Progenitor cell of endocrine pancreas (in vitro differentiated cells): ENCODE results near the gene CDKL5. TPM values are rescaled to one million over a fixed set of nuclear protein-coding genes. Genes with fewer than 3 reads are reported as not detected.

ENCODE experiments used
- DNase-seq: peaks from one replicate; pipeline ENCODE4 v3.0.0; 2021; ENCODE audit warnings: low spot score; ENCODE audit not compliant: unreplicated experiment
- H3K27ac Mint-ChIP-seq: 2 replicates; pipeline ENCODE4 v1.8.0; 2021; ENCODE audit warnings: mild to moderate bottlenecking, moderate library complexity, mixed read lengths
- H3K27me3 Mint-ChIP-seq: 2 replicates; pipeline ENCODE4 v1.8.0; 2021; ENCODE audit warnings: mixed read lengths
- H3K36me3 Mint-ChIP-seq: 2 replicates; pipeline ENCODE4 v1.8.0; 2022; ENCODE audit warnings: mixed read lengths; ENCODE audit not compliant: insufficient read depth
- H3K4me1 Mint-ChIP-seq: 2 replicates; pipeline ENCODE4 v1.8.0; 2021; ENCODE audit warnings: low read depth, mixed read lengths
- H3K4me3 Mint-ChIP-seq: 2 replicates; pipeline ENCODE4 v1.8.0; 2021; ENCODE audit warnings: low read depth, mild to moderate bottlenecking, moderate library complexity, mixed read lengths
- H3K9me3 Mint-ChIP-seq: 2 replicates; pipeline ENCODE4 v1.8.0; 2021; ENCODE audit warnings: low read depth, mixed read lengths
- CTCF ChIP-seq: fragments of 200-600 bp; sonication (generic); IDR thresholded peaks from one replicate; pipeline ENCODE4 v1.5.0; 2021; ENCODE audit warnings: antibody characterized with exemption, mild to moderate bottlenecking; ENCODE audit not compliant: unreplicated experiment
- long read RNA-seq: library from polyadenylated mRNA; unstranded; transcript quantifications from one replicate; pipeline ENCODE4 v2.0.0, GENCODE V29; 2020
- total RNA-seq: library from RNA; stranded (reverse); gene quantifications from 2 replicates; pipeline ENCODE4 v1.2.1, GENCODE V29; 2021

Gene CDKL5
- 21.9 TPM in 2 replicates for total RNA-seq
- long read RNA-seq, partial matches to known transcripts: 39 of 61 reads
- long read RNA-seq, other reads (novel, unspliced or antisense): 22 of 61 reads

GRCh38 chrX:18425199-18426003 lies at the start of gene CDKL5:
CDKL5 (plus strand) TSS chrX:18425608; CDS start chrX:18507097, 81,489 bp downstream.
- Mint-ChIP-seq H3K27ac (peak within 1 kb of the TSS; percentile 81), H3K9me3 (peaks cover 7% of the 10 kb centered on the region), H3K27me3 (no peaks in the 10 kb centered on the region), H3K4me3 (peak within 1 kb of the TSS; percentile 84), H3K4me1 (peaks cover 18% of the 10 kb centered on the region), H3K36me3 (no peaks in the 10 kb centered on the region)
- no peak for TF ChIP-seq CTCF
- peak; percentile 92 for DNase-seq

- DNase-seq: no peak
- no peaks in the 10 kb centered on the region for H3K4me1 Mint-ChIP-seq
- no peak overlapping the region for H3K27ac Mint-ChIP-seq
- no peak overlapping the region for H3K4me3 Mint-ChIP-seq
- no peaks in the 10 kb centered on the region for H3K27me3 Mint-ChIP-seq
- H3K9me3 Mint-ChIP-seq: peaks cover 10% of the 10 kb centered on the region
- H3K36me3 Mint-ChIP-seq: no peaks in the 10 kb centered on the region
- TF ChIP-seq CTCF: peak; percentile 51
These were observed 47.6 kb upstream of the CDKL5 start for GRCh38 chrX:18377796-18378195.

- Mint-ChIP-seq H3K27me3 (no peaks in the 10 kb centered on the region), H3K36me3 (no peaks in the 10 kb centered on the region), H3K4me1 (no peaks in the 10 kb centered on the region), H3K27ac (no peak overlapping the region), H3K4me3 (no peak overlapping the region), H3K9me3 (peaks cover 4% of the 10 kb centered on the region)
- DNase-seq: no peak
- no peak for TF ChIP-seq CTCF
These were observed 35.4 kb upstream of the CDKL5 start for GRCh38 chrX:18389966-18390365.

GRCh38 chrX:18390941-18391538 lies 34.4 kb upstream of the CDKL5 start:
- peak; percentile 34 for DNase-seq
- Mint-ChIP-seq H3K4me3 (no peak overlapping the region), H3K27ac (no peak overlapping the region), H3K36me3 (no peaks in the 10 kb centered on the region), H3K27me3 (no peaks in the 10 kb centered on the region), H3K4me1 (no peaks in the 10 kb centered on the region), H3K9me3 (peaks cover 4% of the 10 kb centered on the region)
- TF ChIP-seq CTCF: peak; percentile 73

GRCh38 chrX:18394477-18394876 lies 30.9 kb upstream of the CDKL5 start:
- TF ChIP-seq CTCF: no peak
- no peaks in the 10 kb centered on the region for H3K27me3 Mint-ChIP-seq
- no peaks in the 10 kb centered on the region for H3K4me1 Mint-ChIP-seq
- H3K27ac Mint-ChIP-seq: no peak overlapping the region
- no peak for DNase-seq
- peaks cover 8% of the 10 kb centered on the region for H3K9me3 Mint-ChIP-seq
- no peak overlapping the region for H3K4me3 Mint-ChIP-seq
- H3K36me3 Mint-ChIP-seq: no peaks in the 10 kb centered on the region
